Measurements from ENCODE around the gene PEX5L. TPM values are rescaled to one million over a fixed set of nuclear protein-coding genes. Genes with fewer than 3 reads are reported as not detected.

The PEX5L gene
- polyA plus RNA-seq, 1 donor from 2014 or later, result 1.0 TPM

GRCh38 chr3:180078592-180078991 is 41.9 kb upstream of the PEX5L start:
- no peak overlapping the region for H3K4me2 ChIP-seq (ENCODE audit: low read length)
- H3K27me3 ChIP-seq (ENCODE audit: insufficient read depth, low read depth, low read length), result no peaks in the 10 kb centered on the region
- H3K4me3 ChIP-seq (ENCODE audit: low read length), result no peak overlapping the region
- no peaks in the 10 kb centered on the region for H3K9me2 ChIP-seq (ENCODE audit: insufficient read depth, low read length)
- H3K79me2 ChIP-seq (replicated peaks; ENCODE audit: insufficient read depth, low read length), result no peaks in the 10 kb centered on the region
- H4K20me1 ChIP-seq (ENCODE audit: insufficient read depth), result no peaks in the 10 kb centered on the region
- H3K36me3 ChIP-seq (ENCODE audit: insufficient read depth, low read length), result no peaks in the 10 kb centered on the region
- no peaks in the 10 kb centered on the region for H3K9me3 ChIP-seq (ENCODE audit: low read length)
- TF ChIP-seq EZH2 (IDR thresholded peaks at IDR 0.05; ENCODE audit: borderline replicate concordance, insufficient read depth, low read length, poor library complexity, severe bottlenecking) (no peak), EP300 (conservative IDR thresholded peaks at IDR 0.05; ENCODE audit: poor library complexity, severe bottlenecking) (no peak), TAF1 (IDR thresholded peaks at IDR 0.05; ENCODE audit: low read depth) (no peak), CTCF (IDR thresholded peaks at IDR 0.05; ENCODE audit: poor library complexity, severe bottlenecking) (no peak), RAD21 (conservative IDR thresholded peaks at IDR 0.05) (no peak)
- H3K27ac ChIP-seq (ENCODE audit: low read length), result no peak overlapping the region
- no peak overlapping the region for H2AFZ ChIP-seq (ENCODE audit: low read depth, low read length)
- no peak overlapping the region for H3K9ac ChIP-seq (ENCODE audit: low read length)
- H3F3A ChIP-seq (ENCODE audit: insufficient read depth, low read length, poor library complexity, severe bottlenecking), result no peaks in the 10 kb centered on the region

- Histone ChIP-seq H3K9ac (ENCODE audit: low read length) (no peak overlapping the region), H3K9me3 (ENCODE audit: low read length) (no peaks in the 10 kb centered on the region), H3K4me2 (ENCODE audit: low read length) (no peak overlapping the region), H3K27ac (ENCODE audit: low read length) (no peak overlapping the region), H3K4me3 (ENCODE audit: low read length) (no peak overlapping the region), H4K20me1 (ENCODE audit: insufficient read depth) (no peaks in the 10 kb centered on the region), H3K79me2 (replicated peaks; ENCODE audit: insufficient read depth, low read length) (no peaks in the 10 kb centered on the region), H3K36me3 (ENCODE audit: insufficient read depth, low read length) (no peaks in the 10 kb centered on the region), H3K27me3 (ENCODE audit: insufficient read depth, low read depth, low read length) (no peaks in the 10 kb centered on the region), H2AFZ (ENCODE audit: low read depth, low read length) (no peak overlapping the region), H3K9me2 (ENCODE audit: insufficient read depth, low read length) (no peaks in the 10 kb centered on the region), H3F3A (ENCODE audit: insufficient read depth, low read length, poor library complexity, severe bottlenecking) (no peaks in the 10 kb centered on the region)
- TF ChIP-seq EP300 (conservative IDR thresholded peaks at IDR 0.05; ENCODE audit: poor library complexity, severe bottlenecking) (no peak), CTCF (IDR thresholded peaks at IDR 0.05; ENCODE audit: poor library complexity, severe bottlenecking) (no peak), REST (IDR thresholded peaks at IDR 0.05; ENCODE audit: borderline replicate concordance) (no peak), POLR2AphosphoS5 (IDR thresholded peaks at IDR 0.05) (no peak), EZH2 (IDR thresholded peaks at IDR 0.05; ENCODE audit: borderline replicate concordance, insufficient read depth, low read length, poor library complexity, severe bottlenecking) (no peak)
Measured at GRCh38 chr3:180073561-180073960, 36.8 kb upstream of the PEX5L start.
